HepG2 (cell line): ENCODE data around the gene CCDC120. TPM values are rescaled to one million over a fixed set of nuclear protein-coding genes. Genes with fewer than 3 reads are reported as not detected.

Experiments
- ATAC-seq: fragments of 200-7000 bp; cut with Tn5 transposase; 3 replicates; pipeline ENCODE4 v1.9.1; 2020; ENCODE audit warnings: mild to moderate bottlenecking, moderate library complexity
- BruUV-seq: library from RNA; stranded (reverse); fragments of 400-500 nt; replicated peaks from 2 replicates; lab custom pipeline; 2021; lab: Mats Ljungman, UMichigan
- CTCF ChIA-PET: fragments of 300-600 bp; formaldehyde crosslinking; extraction: SDS; loops from one replicate; lab custom pipeline; 2021; ENCODE audit warnings: low total read pairs, inconsistent platforms, low intra/inter-chr PET ratio; lab: Yijun Ruan, JAX
- POLR2A ChIA-PET: fragments of 350-600 bp; sonication (Branson Sonifier 250); formaldehyde crosslinking; loops from one replicate; lab custom pipeline; 2020; ENCODE audit warnings: antibody characterized with exemption, inconsistent platforms; lab: Yijun Ruan, JAX
- DNase-seq: peaks from one replicate; pipeline ENCODE4 v3.0.0-alpha.2; 2015; ENCODE audit warnings: low spot score
- FAIRE-seq: peaks from 3 replicates; lab custom pipeline; 2011; peaks lifted over from hg19 to GRCh38; lab: Jason Lieb, UNC
- H2AFZ ChIP-seq: one replicate; pipeline ENCODE4 v1.6.1; 2011; ENCODE audit warnings: low read length, inconsistent platforms
- H3K27ac ChIP-seq: fragments of 300-600 bp; 3 replicates; pipeline ENCODE4 v1.8.0; 2011; ENCODE audit warnings: mixed run types, mild to moderate bottlenecking, mixed read lengths, low read length, inconsistent platforms; ENCODE audit not compliant: insufficient read depth; ENCODE audit errors: extremely low read length
- H3K27me3 ChIP-seq, 2 experiments: fragments of 200-600 bp in 1 of 2; 2 replicates in 1 of 2; 3 replicates in 1 of 2; pipeline versions ENCODE4 v1.6.0 to v1.8.0; 2011; ENCODE audit warnings: low read length in 2 of 2, mild to moderate bottlenecking in 2 of 2, moderate library complexity in 2 of 2, inconsistent platforms in 1 of 2; ENCODE audit not compliant: insufficient read depth in 2 of 2, control insufficient read depth in 1 of 2
- H3K36me3 ChIP-seq, 2 experiments: fragments of 200-600 bp in 1 of 2; replicated peaks in 1 of 2; 2 replicates in 1 of 2; 3 replicates in 1 of 2; pipeline versions ENCODE4 v1.5.1 to v1.8.0; 2011; ENCODE audit warnings: low read length in 2 of 2, inconsistent platforms in 1 of 2; ENCODE audit not compliant: insufficient read depth in 2 of 2, control insufficient read depth in 1 of 2
- H3K4me1 ChIP-seq: 2 replicates; pipeline ENCODE4 v1.5.1; 2012; ENCODE audit warnings: low read length, inconsistent platforms; ENCODE audit not compliant: insufficient read depth
- H3K4me2 ChIP-seq: 2 replicates; pipeline ENCODE4 v1.6.0; 2011; ENCODE audit warnings: low read depth, low read length, inconsistent platforms
- H3K4me3 ChIP-seq, 3 experiments: fragments of 200-600 bp in 1 of 3; sonication (generic), shearing (Covaris generic) in 1 of 3; replicated peaks in 1 of 3; 2 replicates each; pipeline ENCODE4 v1.5.1; 2011 to 2016; ENCODE audit warnings: low read length in 3 of 3, inconsistent platforms in 2 of 3, low read depth in 2 of 3, mild to moderate bottlenecking in 2 of 3, control low read depth in 1 of 3, mixed read lengths in 1 of 3; ENCODE audit not compliant: insufficient read depth in 1 of 3
- H3K79me2 ChIP-seq: one replicate; pipeline ENCODE4 v1.6.1; 2011; ENCODE audit warnings: low read length, inconsistent platforms; ENCODE audit not compliant: insufficient read depth
- H3K9ac ChIP-seq: 2 replicates; pipeline ENCODE4 v1.6.0; 2011; ENCODE audit warnings: mild to moderate bottlenecking, low read depth, low read length, inconsistent platforms; ENCODE audit not compliant: insufficient read depth
- H3K9me3 ChIP-seq: 2 replicates; pipeline ENCODE4 v1.5.1; 2012; ENCODE audit warnings: mild to moderate bottlenecking, low read length
- H4K20me1 ChIP-seq: 2 replicates; pipeline ENCODE4 v1.6.0; 2011; ENCODE audit warnings: inconsistent platforms, mild to moderate bottlenecking, low read length, moderate library complexity; ENCODE audit not compliant: insufficient read depth
- AKNA ChIP-seq: sonication (generic); formaldehyde crosslinking; IDR thresholded peaks from 2 replicates; pipeline ENCODE4 v1.4.0; 2020; ENCODE audit warnings: missing genetic modification reagents, borderline replicate concordance
- ARNT ChIP-seq: fragments of 450-650 bp; IDR thresholded peaks from 2 replicates; pipeline ENCODE4 v1.6.1; 2017
- DMAP1 ChIP-seq: IDR thresholded peaks from 2 replicates; pipeline ENCODE4 v1.6.1; 2016
- FOXA3 ChIP-seq: IDR thresholded peaks from 2 replicates; pipeline ENCODE4 v1.6.1; 2016; ENCODE audit warnings: missing genetic modification reagents, missing compliant biosample characterization
- HBP1 ChIP-seq: IDR thresholded peaks from 2 replicates; pipeline ENCODE4 v1.6.1; 2016; ENCODE audit warnings: low read depth, control low read depth
- HMGA1 ChIP-seq: sonication (generic); formaldehyde crosslinking; conservative IDR thresholded peaks from 2 replicates; pipeline ENCODE4 v1.4.0; 2020; ENCODE audit warnings: missing genetic modification reagents
- HNF4A ChIP-seq: sonication (generic); formaldehyde crosslinking; IDR thresholded peaks from 2 replicates; pipeline ENCODE4 v1.4.0; 2020; ENCODE audit warnings: missing genetic modification reagents
- MAFG ChIP-seq: sonication (generic); formaldehyde crosslinking; IDR thresholded peaks from 2 replicates; pipeline ENCODE4 v1.5.1; 2020; ENCODE audit warnings: mild to moderate bottlenecking, missing genetic modification reagents
- RFXAP ChIP-seq: sonication (generic); formaldehyde crosslinking; IDR thresholded peaks from 2 replicates; pipeline ENCODE4 v1.4.0; 2020; ENCODE audit warnings: missing genetic modification reagents, borderline replicate concordance
- RNF2 ChIP-seq: fragments of 450-650 bp; conservative IDR thresholded peaks from 2 replicates; pipeline ENCODE4 v1.6.1; 2016; ENCODE audit warnings: low read depth
- SATB2 ChIP-seq: sonication (generic); formaldehyde crosslinking; IDR thresholded peaks from 2 replicates; pipeline ENCODE4 v1.5.0; 2020; ENCODE audit warnings: missing genetic modification reagents
- SRY ChIP-seq: sonication (generic); formaldehyde crosslinking; IDR thresholded peaks from 2 replicates; pipeline ENCODE4 v1.8.0; 2022; ENCODE audit warnings: mild to moderate bottlenecking, missing genetic modification reagents
- ZBTB3 ChIP-seq: sonication (generic); formaldehyde crosslinking; IDR thresholded peaks from 2 replicates; pipeline ENCODE4 v1.4.0; 2020; ENCODE audit warnings: low read depth, mild to moderate bottlenecking, moderate library complexity, missing genetic modification reagents, borderline replicate concordance
- WGBS: methylation state at CpG from one replicate; pipeline ENCODE4 v1.1.6; 2017; ENCODE audit warnings: low lambda C conversion rate; 5-methylcytosine and 5-hydroxymethylcytosine counted together
- in situ Hi-C: cut with HindIII; loops from 2 replicates; pipeline ENCODE4 v1.10.0; 2017; ENCODE audit warnings: low pct_unique_long_range_greater_than_20kb; ENCODE audit not compliant: extremely low pct_ligation_motif_present
- intact Hi-C: fragments of 100-400 bp; cut with micrococcal nuclease; formaldehyde crosslinking; loops from one replicate; pipeline ENCODE4 v1.10.0; 2022; ENCODE audit not compliant: unreplicated experiment
- polyA plus RNA-seq, 8 experiments: library from polyadenylated mRNA; depleted of rRNA in 3 of 8; stranded (reverse) in 7 of 8; unstranded in 1 of 8; fragments of >200 nt; fragmentation: Illumina TruSeq in 4 of 8; extraction: Trizol in 4 of 8; gene quantifications; 2 replicates each; pipeline versions ENCODE4 v1.2.1 to v1.2.3, GENCODE V29; 2011 to 2016; ENCODE audit warnings: low read depth in 4 of 8, missing spikeins in 1 of 8, mixed read lengths in 1 of 8; ENCODE audit not compliant: insufficient read depth in 1 of 8
- total RNA-seq, 5 experiments: library from RNA; depleted of rRNA; stranded (reverse); fragments of >200 nt; fragmentation: Illumina TruSeq; extraction: Trizol; gene quantifications; 2 replicates each; pipeline ENCODE4 v1.2.3, GENCODE V29; 2016; ENCODE audit warnings: low read depth in 1 of 5
- TF ChIP-seq, protein P1 (sequence below): sonication (generic); IDR thresholded peaks from 2 replicates; pipeline ENCODE4 v1.6.1; 2016; ENCODE audit warnings: low read depth, borderline replicate concordance

Gene CCDC120
- total and polyA plus RNA-seq, 2 of the 13 experiments (the other 11 are each of a cell fraction or from before 2014, with no cell fraction given), result 0.89 to 3.2 TPM

DNA sequence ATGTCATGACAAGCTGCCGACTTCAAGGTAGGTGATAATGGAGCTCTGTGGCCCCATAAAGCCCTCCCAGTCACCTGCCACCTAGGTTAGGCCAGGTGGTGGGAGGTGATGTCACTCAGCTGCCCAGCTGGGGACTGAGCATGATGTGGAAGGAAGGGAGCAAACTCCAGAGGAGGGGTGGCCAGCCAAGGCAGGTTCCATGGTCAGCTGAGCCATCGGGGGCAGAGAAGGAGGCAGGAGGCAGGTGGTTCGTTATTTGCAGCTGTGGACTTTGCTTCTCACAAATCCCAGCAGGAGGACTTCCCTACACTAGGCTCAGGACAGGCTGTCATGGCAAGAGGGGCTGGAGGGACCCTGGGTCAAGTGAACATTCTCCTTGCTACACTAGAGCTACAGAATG lies 2.1 kb downstream of the CCDC120 start:
- H3K4me1 ChIP-seq, result peaks cover 26% of the 10 kb centered on the region
- WGBS, result no CpG with 5 or more reads among the region's 3 CpGs
- in situ Hi-C loops, result no loop called here
- no peak overlapping the region for H2AFZ ChIP-seq
- H3K27ac ChIP-seq, result no peak overlapping the region
- FAIRE-seq, result no peak
- H3K36me3 ChIP-seq, result no peaks in the 10 kb centered on the region; a peak in 2 of 5 replicates
- no peak for TF ChIP-seq SRY (CRISPR knock-in tag)
- TF ChIP-seq, protein P1, sequence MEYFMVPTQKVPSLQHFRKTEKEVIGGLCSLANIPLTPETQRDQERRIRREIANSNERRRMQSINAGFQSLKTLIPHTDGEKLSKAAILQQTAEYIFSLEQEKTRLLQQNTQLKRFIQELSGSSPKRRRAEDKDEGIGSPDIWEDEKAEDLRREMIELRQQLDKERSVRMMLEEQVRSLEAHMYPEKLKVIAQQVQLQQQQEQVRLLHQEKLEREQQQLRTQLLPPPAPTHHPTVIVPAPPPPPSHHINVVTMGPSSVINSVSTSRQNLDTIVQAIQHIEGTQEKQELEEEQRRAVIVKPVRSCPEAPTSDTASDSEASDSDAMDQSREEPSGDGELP, result peak; percentile 28; the same call in 1 of the 2 replicates
- no peak for TF ChIP-seq RNF2
- TF ChIP-seq HMGA1, result no peak
- no peak for TF ChIP-seq RFXAP
- TF ChIP-seq MAFG (CRISPR knock-in tag), result no peak
- TF ChIP-seq HNF4A (CRISPR knock-in tag), result 0 out of 2 replicates have a peak, but pooled peaks have one; percentile 24
- TF ChIP-seq ARNT, result no peak
- no peak for TF ChIP-seq SATB2 (CRISPR knock-in tag)
- ChIA-PET CTCF (no interaction called here), POLR2A (interaction anchor here (1.1 kb wide), 1 partner anchor 40 kb away, joined by 4 read pairs; no protein-coding TSS in a partner anchor)
- H3K9ac ChIP-seq, result no peak overlapping the region
- no peaks in the 10 kb centered on the region for H4K20me1 ChIP-seq
- intact Hi-C loops, result no loop called here
- no peak overlapping the region for H3K4me3 ChIP-seq
- H3K9me3 ChIP-seq, result no peaks in the 10 kb centered on the region
- H3K27me3 ChIP-seq, result no peaks in the 10 kb centered on the region
- no peaks in the 10 kb centered on the region for H3K79me2 ChIP-seq
- no TSS peak for BruUV-seq
- ATAC-seq, result no peak; the same call in 2 of the 3 replicates
- DNase-seq, result no peak
- H3K4me2 ChIP-seq, result no peak overlapping the region

DNA sequence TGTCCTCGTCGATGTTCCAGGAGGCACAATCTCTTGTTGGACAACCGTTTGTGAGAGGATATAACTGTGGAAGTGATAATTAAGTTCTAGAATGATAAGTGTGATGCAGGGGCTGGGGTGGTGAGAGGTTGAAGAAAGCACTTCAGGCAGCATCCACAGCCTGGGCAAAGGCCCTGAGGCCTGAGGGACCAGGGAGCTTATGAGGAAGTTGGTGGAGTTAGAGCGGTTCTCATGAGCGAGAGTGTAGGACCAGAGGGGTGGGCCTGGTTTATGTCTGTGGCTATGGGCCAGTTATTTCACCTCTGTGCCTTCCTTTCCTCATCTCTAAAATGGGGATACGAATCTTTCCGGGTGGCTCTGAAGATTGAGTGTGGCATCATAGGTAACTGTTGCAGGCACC lies 2.7 kb downstream of the CCDC120 start:
- no peak overlapping the region for H3K27ac ChIP-seq
- intact Hi-C loops, result no loop called here
- 96% methylated on average over 5 of the region's 7 CpGs for WGBS
- no peak overlapping the region for H3K4me2 ChIP-seq
- H3K4me3 ChIP-seq, result no peak overlapping the region
- FAIRE-seq, result no peak
- no peak overlapping the region for H3K9ac ChIP-seq
- no peak for ATAC-seq
- no peak for DNase-seq
- no peaks in the 10 kb centered on the region for H4K20me1 ChIP-seq
- H2AFZ ChIP-seq, result no peak overlapping the region
- CTCF ChIA-PET, result no interaction called here
- no peaks in the 10 kb centered on the region for H3K9me3 ChIP-seq
- H3K36me3 ChIP-seq, result no peaks in the 10 kb centered on the region; a peak in 2 of 5 replicates
- no TSS peak for BruUV-seq
- in situ Hi-C loops, result no loop called here
- no peaks in the 10 kb centered on the region for H3K79me2 ChIP-seq
- peaks cover 26% of the 10 kb centered on the region for H3K4me1 ChIP-seq
- no peaks in the 10 kb centered on the region for H3K27me3 ChIP-seq
- POLR2A ChIA-PET, result no interaction called here
- TF ChIP-seq FOXA3 (CRISPR knock-in tag) (no peak), AKNA (CRISPR knock-in tag) (no peak), ZBTB3 (CRISPR knock-in tag) (no peak), DMAP1 (CRISPR knock-in tag) (no peak), HBP1 (no peak)
